Smooth muscle cell (in vitro differentiated cells): ENCODE measurements around the gene NXPE1. TPM values are rescaled to one million over a fixed set of nuclear protein-coding genes. Genes with fewer than 3 reads are reported as not detected.

Experiments
- DNase-seq: peaks from one replicate; lab custom pipeline; 2025; ENCODE audit not compliant: unreplicated experiment; lab: John Stamatoyannopoulos, UW
- H2AFZ ChIP-seq: fragments of 200-600 bp; sonication (generic); 2 replicates; pipeline ENCODE4 v1.6.0; 2016; ENCODE audit warnings: antibody characterized with exemption, low read depth, mild to moderate bottlenecking
- H3F3A ChIP-seq: fragments of 200-600 bp; sonication (generic); 2 replicates; pipeline ENCODE4 v1.6.0; 2017; ENCODE audit warnings: antibody characterized with exemption, low read depth
- H3K27ac ChIP-seq: fragments of 200-600 bp; sonication (generic); 2 replicates; pipeline ENCODE4 v1.5.1; 2016; ENCODE audit warnings: low read depth, mild to moderate bottlenecking
- H3K27me3 ChIP-seq: fragments of 200-600 bp; sonication (generic); 2 replicates; pipeline ENCODE4 v1.6.1; 2016; ENCODE audit warnings: low read depth, mild to moderate bottlenecking
- H3K36me3 ChIP-seq: fragments of 200-600 bp; sonication (generic); 2 replicates; pipeline ENCODE4 v1.5.1; 2016; ENCODE audit warnings: low read depth
- H3K4me1 ChIP-seq: fragments of 200-600 bp; sonication (generic); 2 replicates; pipeline ENCODE4 v1.5.1; 2016; ENCODE audit warnings: low read depth
- H3K4me2 ChIP-seq: fragments of 200-600 bp; sonication (generic); 2 replicates; pipeline ENCODE4 v1.6.0; 2016; ENCODE audit warnings: mild to moderate bottlenecking
- H3K4me3 ChIP-seq: fragments of 200-600 bp; sonication (generic); 2 replicates; pipeline ENCODE4 v1.5.1; 2016; ENCODE audit warnings: mild to moderate bottlenecking
- H3K79me2 ChIP-seq: fragments of 200-600 bp; sonication (generic); 2 replicates; pipeline ENCODE4 v1.6.0; 2016; ENCODE audit warnings: low read depth, mild to moderate bottlenecking
- H3K9ac ChIP-seq: fragments of 200-600 bp; sonication (generic); 2 replicates; pipeline ENCODE4 v1.6.0; 2016; ENCODE audit warnings: low read depth
- H3K9me3 ChIP-seq: fragments of 200-600 bp; sonication (generic); replicated peaks from 2 replicates; pipeline ENCODE4 v1.5.1; 2016; ENCODE audit warnings: low read depth
- H4K20me1 ChIP-seq: fragments of 200-600 bp; sonication (generic); 2 replicates; pipeline ENCODE4 v1.6.0; 2016; ENCODE audit warnings: low read depth
- WGBS: methylation state at CpG from one replicate; pipeline ENCODE4 v1.1.7; 2016; ENCODE audit warnings: low lambda C conversion rate; 5-methylcytosine and 5-hydroxymethylcytosine counted together
- polyA plus RNA-seq: library from polyadenylated mRNA; unstranded; fragments of >200 nt; fragmentation: Nextera tagmentation; extraction: Ambion mirVana; gene quantifications from 2 replicates; pipeline ENCODE4 v1.2.1, GENCODE V29; 2016
- total RNA-seq: library from RNA; depleted of rRNA; stranded (reverse); fragments of >200 nt; gene quantifications from 2 replicates; pipeline ENCODE4 v1.2.3, GENCODE V29; 2014
- TF ChIP-seq, protein P1 (sequence below): fragments of 200-600 bp; sonication (generic); IDR thresholded peaks from 2 replicates; pipeline ENCODE4 v1.5.1; 2017; ENCODE audit warnings: borderline replicate concordance, mild to moderate bottlenecking, antibody characterized with exemption; ENCODE audit not compliant: insufficient read depth, poor library complexity, severe bottlenecking

NXPE1 gene
- total and polyA plus RNA-seq, 2 experiments from 2014 or later = not detected

DNA sequence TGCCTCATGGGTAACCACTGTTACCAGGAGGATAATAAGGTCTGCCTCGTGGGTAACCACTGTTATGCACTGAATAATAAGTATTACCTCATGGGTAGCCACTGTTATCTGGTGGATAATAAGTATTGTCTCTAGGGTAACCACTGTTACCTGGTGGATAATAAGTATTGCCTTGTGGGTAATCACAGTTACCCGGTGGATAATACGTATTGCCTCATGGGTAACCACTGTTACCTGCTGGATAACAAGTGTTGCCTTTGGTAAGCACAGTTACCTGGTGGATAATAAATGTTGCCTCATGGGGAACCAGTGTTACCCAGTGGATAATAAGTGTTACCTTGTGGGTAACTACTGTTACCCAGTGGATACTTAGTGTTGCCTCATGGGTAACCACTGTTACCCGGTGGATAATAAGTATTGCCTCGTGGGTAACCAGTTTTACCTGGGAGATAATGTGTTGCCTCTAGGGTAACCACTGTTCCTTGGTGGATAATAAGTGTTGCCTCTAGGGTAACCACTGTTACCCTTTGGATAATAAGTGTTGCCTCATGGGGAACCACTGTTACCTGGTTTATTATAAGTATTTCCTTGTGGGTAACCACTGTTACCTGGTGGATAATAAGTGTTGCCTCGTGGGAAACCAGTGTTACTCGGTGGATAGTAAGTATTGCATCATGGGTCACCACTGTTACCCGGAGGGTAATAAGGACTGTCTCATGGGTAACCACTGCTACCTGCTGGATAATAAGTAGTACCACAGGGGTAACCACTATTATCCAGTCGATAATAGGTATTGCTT is 46.5 kb upstream of the NXPE1 start:
- DNase-seq = no peak
- 96% methylated on average over 9 of the region's 9 CpGs for WGBS
- Histone ChIP-seq H2AFZ (no peak overlapping the region), H3K4me1 (no peaks in the 10 kb centered on the region), H3K9me3 (no peaks in the 10 kb centered on the region), H3F3A (no peaks in the 10 kb centered on the region), H3K9ac (no peak overlapping the region), H3K27ac (no peak overlapping the region), H3K4me2 (no peak overlapping the region), H4K20me1 (no peaks in the 10 kb centered on the region), H3K4me3 (no peak overlapping the region), H3K27me3 (no peaks in the 10 kb centered on the region), H3K79me2 (no peaks in the 10 kb centered on the region), H3K36me3 (no peaks in the 10 kb centered on the region)
- TF ChIP-seq, protein P1, sequence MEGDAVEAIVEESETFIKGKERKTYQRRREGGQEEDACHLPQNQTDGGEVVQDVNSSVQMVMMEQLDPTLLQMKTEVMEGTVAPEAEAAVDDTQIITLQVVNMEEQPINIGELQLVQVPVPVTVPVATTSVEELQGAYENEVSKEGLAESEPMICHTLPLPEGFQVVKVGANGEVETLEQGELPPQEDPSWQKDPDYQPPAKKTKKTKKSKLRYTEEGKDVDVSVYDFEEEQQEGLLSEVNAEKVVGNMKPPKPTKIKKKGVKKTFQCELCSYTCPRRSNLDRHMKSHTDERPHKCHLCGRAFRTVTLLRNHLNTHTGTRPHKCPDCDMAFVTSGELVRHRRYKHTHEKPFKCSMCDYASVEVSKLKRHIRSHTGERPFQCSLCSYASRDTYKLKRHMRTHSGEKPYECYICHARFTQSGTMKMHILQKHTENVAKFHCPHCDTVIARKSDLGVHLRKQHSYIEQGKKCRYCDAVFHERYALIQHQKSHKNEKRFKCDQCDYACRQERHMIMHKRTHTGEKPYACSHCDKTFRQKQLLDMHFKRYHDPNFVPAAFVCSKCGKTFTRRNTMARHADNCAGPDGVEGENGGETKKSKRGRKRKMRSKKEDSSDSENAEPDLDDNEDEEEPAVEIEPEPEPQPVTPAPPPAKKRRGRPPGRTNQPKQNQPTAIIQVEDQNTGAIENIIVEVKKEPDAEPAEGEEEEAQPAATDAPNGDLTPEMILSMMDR = no peak

DNA sequence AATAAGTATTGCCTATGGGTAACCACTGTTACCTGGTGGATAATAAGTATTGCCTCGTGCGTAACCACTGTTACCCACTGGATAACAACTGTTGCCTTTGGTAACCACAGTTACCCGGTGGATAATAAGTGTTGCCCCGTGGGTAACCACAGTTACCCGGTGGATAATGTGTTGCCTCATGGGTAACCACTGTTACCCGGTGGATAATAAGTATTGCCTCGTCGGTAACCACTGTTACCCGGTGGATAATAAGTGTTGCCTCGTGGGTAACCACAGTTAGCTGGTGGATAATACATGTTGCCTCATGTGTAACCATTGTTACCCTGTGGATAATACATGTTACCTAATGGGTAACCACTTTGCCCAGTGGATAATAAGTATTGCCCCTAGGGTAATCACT is 45.7 kb upstream of the NXPE1 start:
- no peaks in the 10 kb centered on the region for H3K4me1 ChIP-seq
- no peaks in the 10 kb centered on the region for H4K20me1 ChIP-seq
- no peak for DNase-seq
- H3K79me2 ChIP-seq = no peaks in the 10 kb centered on the region
- no peaks in the 10 kb centered on the region for H3K36me3 ChIP-seq
- H3F3A ChIP-seq = no peaks in the 10 kb centered on the region
- H3K27ac ChIP-seq = no peak overlapping the region
- H3K9ac ChIP-seq = no peak overlapping the region
- H3K4me3 ChIP-seq = no peak overlapping the region
- H2AFZ ChIP-seq = no peak overlapping the region
- TF ChIP-seq, protein P1 = no peak
- 89% methylated on average over 10 of the region's 10 CpGs for WGBS
- no peaks in the 10 kb centered on the region for H3K9me3 ChIP-seq
- no peak overlapping the region for H3K4me2 ChIP-seq
- no peaks in the 10 kb centered on the region for H3K27me3 ChIP-seq

DNA sequence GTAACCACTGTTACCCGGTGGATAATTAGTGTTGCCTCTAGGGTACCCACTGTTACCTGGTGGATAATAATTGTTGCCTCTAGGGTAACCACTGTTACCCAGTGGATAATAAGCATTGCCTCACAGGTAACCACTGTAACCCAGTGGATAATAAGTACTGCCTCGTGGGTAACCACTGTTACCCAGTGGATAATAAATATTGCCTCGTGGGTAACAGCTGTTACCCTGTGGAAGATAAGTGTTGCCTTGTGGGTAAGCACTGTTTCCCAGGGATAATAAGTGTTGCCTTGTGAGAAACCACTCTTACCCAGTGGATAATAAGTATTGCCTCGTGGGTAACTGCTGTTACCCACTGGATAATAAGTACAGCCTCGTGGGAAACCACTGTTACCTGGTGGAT is 45.2 kb upstream of the NXPE1 start:
- Histone ChIP-seq H3K27ac (no peak overlapping the region), H2AFZ (no peak overlapping the region), H4K20me1 (no peaks in the 10 kb centered on the region), H3K4me2 (no peak overlapping the region), H3K4me3 (no peak overlapping the region), H3K4me1 (no peaks in the 10 kb centered on the region), H3F3A (no peaks in the 10 kb centered on the region), H3K9ac (no peak overlapping the region), H3K36me3 (no peaks in the 10 kb centered on the region), H3K79me2 (no peaks in the 10 kb centered on the region), H3K27me3 (no peaks in the 10 kb centered on the region), H3K9me3 (no peaks in the 10 kb centered on the region)
- DNase-seq = no peak
- WGBS = 90% methylated on average over 5 of the region's 5 CpGs
- TF ChIP-seq, protein P1 = no peak
